B cell (primary cell): ENCODE results near the gene AGBL2.

Experiments used
- CTCF ChIP-seq: fragments of 200-600 bp; IDR thresholded peaks from one replicate; pipeline ENCODE4 v1.8.0; 2022; ENCODE audit warnings: antibody characterized with exemption, mild to moderate bottlenecking
- EZH2 ChIP-seq: IDR thresholded peaks from 2 replicates; pipeline ENCODE4 v1.6.1; 2012; ENCODE audit warnings: borderline replicate concordance, low read depth, mild to moderate bottlenecking, moderate library complexity, low read length; ENCODE audit not compliant: insufficient read depth, poor library complexity, severe bottlenecking

DNA sequence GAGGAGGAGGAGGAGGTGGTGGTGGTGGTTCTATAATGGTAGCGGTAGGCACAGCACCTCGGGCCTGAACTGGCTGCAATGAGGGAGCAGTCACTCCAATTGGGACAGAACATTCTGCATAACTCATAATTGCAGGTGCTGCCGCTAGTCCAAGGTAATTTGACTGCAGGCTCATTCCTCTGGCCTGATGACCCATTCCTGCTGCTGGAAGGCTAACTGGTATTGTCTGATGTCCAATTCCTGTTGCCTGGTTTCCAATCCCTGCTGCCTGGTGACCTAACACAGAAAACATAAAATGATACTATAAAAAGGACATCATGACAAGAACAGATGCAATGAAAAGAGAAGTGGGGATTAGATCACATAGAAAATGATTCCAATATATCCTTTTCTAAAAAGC lies 7.9 kb upstream of the AGBL2 start:
- TF ChIP-seq CTCF, result no peak
- no peak for TF ChIP-seq EZH2
